GM19099 (cell line): ENCODE measurements around the gene DLX5.

Experiments
- POLR2A ChIP-seq: IDR thresholded peaks from 3 replicates; pipeline ENCODE4 v1.6.1; 2011; ENCODE audit warnings: low read depth; ENCODE audit not compliant: insufficient read length; ENCODE audit errors: extremely low read depth

Gene DLX5

DNA sequence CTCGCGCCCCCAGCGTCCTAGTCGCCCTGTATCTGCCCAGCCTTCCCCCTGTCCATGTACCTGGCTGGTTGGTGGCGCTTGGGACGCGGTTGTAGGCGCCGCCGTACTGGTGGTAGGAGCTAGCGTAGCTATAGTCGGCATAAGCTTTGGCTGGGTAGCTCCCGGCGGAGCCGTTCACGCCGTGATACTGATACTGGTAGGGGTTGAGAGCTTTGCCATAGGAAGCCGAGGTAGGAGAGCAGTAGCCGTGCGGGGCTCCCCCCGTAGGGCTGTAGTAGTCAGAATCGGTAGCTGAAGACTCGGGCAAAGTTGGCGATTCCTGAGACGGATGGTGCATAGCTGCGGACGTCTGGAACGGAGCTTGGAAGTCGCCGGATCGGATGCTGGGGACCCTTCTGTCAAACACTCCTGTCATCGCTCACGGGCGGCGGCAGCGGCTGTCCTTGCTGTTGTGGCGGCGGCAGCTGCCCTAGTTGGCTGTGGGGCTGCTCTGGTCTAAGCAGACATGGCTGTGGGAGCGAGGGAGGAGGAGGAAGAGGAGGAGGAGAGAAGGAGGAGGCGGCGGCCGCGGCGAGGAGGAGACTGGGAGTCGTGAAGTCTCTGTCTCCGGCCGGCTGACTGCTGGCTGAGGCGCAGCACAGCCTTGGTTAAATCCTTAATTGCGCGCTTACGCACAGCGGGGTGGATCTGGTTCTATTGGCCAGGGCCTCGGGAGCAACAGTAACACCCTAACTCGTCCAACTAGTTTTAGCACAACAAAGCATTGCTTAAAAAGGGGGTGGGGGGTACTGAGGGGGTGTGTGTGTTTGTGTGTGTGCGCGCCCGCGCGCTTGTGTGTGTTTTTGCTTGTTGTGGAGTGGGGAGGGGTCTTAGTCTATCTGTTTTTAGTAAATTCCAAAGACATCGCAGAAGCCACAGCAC lies at the start of gene DLX5:
Gene DLX5, minus strand, starts transcription at position 623 of the 921 bp plus-strand sequence. Its CDS starts 208 bp downstream, at position 415.
- TF ChIP-seq POLR2A = no peak

- no peak for TF ChIP-seq POLR2A
Observed at GRCh38 chr7:97064972-97065587, 40.4 kb upstream of the DLX5 start.

DNA sequence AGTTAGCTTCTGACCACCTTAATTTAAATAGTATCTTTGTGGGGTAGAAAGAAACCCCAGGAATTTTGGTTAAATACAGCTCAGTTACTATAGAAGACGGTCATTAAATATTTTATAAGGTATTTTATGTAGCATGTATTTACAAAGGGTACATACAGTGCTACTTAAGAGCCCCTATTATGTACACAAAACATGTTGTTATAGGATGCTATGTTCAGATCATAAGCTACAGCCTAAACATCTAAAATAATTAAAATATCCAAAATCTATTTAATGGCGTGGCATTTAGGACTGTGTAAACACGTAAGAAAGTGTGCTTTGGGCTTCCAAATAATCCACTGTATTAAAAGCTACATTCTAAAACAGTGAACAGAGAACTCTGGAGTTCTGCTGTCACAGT lies 39.4 kb upstream of the DLX5 start:
- TF ChIP-seq POLR2A = no peak

DNA sequence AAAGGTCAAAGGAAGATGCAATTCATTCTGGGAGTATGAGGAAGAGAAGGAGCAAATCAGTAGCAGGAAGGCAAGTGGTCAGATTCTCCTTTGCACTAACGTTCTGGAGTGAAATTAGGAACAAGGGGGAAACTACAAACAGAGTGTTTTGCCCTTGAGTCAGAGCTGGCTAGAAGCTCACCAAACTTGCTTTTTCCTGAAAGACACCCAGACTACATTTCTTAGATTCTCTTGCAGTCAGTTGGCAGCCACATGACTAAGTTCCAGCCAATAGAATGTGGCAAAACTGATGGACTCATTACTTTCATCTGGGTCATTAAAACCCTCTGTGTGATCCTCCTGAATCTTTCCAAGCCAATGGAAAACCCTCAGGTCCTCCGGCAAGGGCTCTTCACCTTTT lies 18.6 kb upstream of the DLX5 start:
- no peak for TF ChIP-seq POLR2A

- no peak for TF ChIP-seq POLR2A
Observed at GRCh38 chr7:97039374-97040065, 14.9 kb upstream of the DLX5 start.

DNA sequence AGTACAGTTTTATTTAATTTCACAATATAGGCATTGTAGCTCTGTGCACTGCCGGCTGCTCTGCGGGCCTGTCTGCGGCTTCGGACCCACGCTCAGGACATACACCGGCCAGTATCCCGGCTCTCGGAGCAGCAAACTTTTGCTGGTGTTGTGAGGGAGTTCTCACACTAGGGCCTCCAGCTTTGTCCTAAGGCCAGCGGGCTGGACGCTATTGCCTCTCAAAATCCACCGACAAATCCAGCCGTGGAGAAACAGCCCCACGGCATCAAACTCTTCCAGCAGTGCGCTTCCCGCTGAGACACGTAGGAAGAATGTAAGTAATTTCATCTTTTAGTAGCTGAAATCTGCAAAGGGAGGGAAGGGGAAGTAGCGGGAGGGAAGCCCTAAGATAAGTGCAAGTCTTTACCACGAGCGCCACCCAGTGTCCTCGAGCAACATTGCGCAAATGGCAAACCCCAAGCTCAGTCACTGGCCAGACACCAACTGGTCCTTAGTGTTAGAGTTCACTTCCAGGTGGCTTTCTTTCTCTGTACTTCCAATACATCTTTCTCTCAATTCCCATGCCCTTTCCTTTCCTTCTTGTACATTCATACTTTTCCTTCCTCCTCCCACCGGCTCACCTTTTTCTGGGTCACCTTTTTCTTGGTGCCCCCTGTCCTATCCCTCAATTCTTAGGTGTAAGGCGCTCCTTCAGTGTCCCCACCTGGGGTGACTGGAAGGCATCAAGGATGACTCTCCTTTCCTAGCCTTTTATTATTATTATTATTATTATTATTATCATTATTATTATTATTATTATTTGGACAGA lies 3.0 kb upstream of the DLX5 start:
- no peak for TF ChIP-seq POLR2A

DNA sequence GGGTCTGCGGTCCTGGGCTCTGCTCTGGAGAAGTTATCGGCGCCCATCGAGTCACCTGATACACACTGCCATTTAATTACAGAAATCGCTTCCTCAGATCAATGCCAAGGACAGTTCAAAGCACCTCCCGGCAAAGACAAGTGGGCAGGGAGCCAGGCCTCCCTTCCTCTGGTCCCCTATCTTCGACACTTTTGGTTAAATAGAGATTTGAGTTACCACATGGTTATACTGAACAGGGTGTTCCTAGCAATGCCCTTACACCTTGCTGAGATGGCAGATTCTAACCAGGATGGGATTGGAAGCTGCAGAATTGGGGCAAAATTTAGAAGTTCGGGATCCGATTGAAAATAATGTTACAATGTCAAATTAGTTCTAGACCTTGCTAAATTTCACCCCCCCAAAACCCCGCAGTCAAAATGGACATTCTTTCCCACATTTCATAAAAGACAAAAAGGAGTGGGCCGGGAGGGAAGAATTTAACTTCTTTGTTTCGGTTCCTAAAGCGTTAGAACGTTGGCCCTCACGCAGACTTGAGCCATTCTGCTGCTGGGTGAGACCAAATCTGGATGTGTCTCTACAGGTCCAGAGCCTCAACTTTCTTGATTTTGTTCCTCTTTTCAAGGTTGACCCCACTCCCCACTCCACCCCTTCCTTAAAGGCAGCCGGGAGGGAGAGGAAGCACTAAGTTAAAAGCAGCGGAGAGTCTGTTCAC lies 2.2 kb upstream of the DLX5 start:
- TF ChIP-seq POLR2A = no peak

DNA sequence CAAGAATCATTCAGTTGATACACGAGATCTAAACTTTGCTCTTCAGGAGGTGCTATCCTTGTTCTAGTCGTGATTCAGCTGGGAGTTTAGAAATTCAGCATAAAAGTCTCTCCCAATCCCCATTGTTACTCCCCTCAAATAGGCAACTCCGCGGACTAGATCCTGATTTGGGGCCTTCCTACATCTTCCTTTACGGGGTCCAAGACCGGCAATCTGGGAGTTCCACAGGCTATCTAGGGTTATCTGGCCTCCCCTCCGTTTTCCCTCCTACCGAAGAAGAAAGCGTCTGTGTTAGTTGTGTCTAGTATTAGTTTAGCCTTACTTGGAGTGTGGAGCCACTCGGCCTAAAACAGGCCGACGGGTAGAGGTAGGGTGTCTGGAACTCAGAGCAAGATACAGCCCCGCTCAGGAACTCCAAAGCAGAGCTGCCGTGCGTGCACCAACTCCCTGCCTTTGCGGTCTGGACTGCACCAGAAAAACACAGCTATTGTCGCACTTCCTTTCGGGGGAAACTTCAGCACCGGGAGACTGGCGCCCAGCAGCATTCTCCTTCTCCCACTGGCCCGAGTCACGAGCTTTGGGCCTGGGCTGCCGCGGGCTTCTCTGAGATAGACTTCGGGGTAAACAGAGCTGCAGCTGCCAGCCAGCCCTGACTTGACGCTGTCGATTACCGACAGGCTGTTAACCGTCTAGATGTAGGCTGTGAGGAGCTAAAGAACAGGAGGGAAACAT lies 1.5 kb upstream of the DLX5 start:
- no peak for TF ChIP-seq POLR2A

DNA sequence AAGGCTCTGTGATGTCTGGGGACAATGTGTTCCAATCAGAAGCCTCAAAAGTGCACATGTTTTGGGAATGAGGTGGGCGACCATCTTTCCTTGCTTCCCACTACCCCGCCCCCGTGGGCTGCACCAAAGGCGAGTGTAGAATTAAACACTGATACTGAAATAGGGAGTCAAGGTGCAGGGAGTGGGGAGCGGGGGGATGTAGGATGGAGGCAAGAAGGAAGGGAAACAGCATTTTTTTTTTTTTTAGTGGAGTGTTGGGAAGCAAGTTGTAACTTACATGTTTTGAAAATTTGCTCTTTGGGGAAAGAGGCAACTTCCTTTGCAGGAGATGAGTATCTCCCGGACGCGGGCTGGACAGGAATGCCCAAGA lies 484 bp upstream of the DLX5 start:
- no peak for TF ChIP-seq POLR2A

GRCh38 chr7:97022491-97023306 lies 1.9 kb downstream of the DLX5 start:
- TF ChIP-seq POLR2A = no peak

DNA sequence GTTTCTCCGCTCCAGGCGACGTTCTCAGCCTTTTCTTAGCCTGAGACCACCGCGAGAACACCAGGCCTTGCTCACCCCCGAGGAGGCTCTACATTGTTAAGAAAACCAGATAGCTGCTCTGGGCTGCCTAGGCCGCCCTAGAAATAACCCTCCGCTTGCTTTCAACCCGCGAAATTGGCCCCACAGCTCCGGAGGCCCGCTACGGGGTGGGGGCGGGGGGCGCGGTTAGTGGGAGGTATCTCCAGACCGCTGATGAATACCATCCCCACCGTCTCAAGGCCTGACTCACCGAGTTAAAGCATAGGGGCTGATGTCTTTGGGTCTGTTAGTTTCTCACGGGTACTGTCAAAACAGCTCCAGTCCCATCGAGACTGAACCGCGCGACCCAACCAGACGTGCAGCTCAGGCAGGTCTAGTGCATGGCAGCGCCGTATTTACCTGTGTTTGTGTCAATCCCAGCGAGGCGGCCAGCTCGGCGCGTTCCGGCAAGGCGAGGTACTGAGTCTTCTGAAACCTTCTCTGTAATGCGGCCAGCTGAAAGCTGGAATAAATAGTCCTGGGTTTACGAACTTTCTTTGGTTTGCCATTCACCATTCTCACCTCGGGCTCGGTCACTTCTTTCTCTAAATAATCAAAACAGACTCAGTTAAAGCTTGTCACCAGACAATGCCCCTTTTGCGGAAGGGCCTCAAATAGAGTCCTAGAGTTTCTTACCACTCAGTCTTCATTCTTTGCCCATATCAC lies 2.7 kb downstream of the DLX5 start:
- TF ChIP-seq POLR2A = no peak

DNA sequence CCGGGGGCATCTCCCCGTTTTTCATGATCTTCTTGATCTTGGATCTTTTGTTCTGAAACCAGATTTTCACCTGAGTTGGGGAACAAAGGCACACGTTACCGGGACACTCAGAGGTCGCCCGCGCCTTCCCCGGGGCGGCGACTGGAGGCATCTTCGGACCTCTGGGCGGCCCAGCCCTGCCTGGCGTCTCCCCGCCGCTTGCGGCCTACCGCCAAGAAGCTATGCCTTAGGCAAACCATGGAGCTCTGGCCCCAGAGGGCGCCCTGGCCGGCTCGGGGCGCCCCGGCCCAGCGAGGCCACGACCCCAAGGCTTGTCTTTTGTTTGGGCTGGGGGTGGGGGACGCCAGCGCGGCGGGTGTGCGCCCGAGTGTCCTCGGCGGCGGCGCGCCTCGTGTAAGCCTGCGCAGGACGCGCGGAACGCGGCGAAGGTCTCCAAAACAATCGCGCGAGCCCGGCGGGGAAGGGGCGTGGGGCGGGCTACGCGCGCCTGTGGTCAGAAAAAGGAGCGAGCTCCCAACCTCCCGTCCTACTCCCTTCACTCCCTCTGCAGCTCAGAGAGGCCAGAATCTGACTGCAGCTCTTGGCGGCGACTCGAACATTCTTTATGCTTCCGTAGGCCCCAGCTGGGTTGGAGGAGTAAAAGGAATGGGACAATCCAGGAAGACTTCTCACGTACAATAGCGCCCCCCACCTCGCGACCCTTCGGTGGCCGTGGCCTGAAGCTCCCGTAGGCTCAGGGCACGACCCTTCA lies 3.5 kb downstream of the DLX5 start:
- no peak for TF ChIP-seq POLR2A

GRCh38 chr7:97020601-97020995 lies 4.0 kb downstream of the DLX5 start:
- no peak for TF ChIP-seq POLR2A
